NB4 (cell line): Measurements from ENCODE around the gene PAX5.

Source experiments
- DNase-seq: peaks from one replicate; pipeline ENCODE4 v3.0.0; 2010; ENCODE audit warnings: low read depth
- H3K4me3 ChIP-seq: one replicate; pipeline ENCODE4 v1.5.1; 2011; ENCODE audit warnings: mild to moderate bottlenecking, low read depth, low read length, moderate library complexity
- CTCF ChIP-seq: IDR thresholded peaks from one replicate; pipeline ENCODE4 v1.5.1; 2012; ENCODE audit warnings: low read depth, low read length
- MYC ChIP-seq: IDR thresholded peaks from 2 replicates; pipeline ENCODE4 v1.6.1; 2011; ENCODE audit warnings: low read depth, low read length
- POLR2A ChIP-seq: IDR thresholded peaks from 2 replicates; pipeline ENCODE4 v1.6.1; 2011; ENCODE audit warnings: mild to moderate bottlenecking; ENCODE audit not compliant: insufficient read length; ENCODE audit errors: extremely low read depth
- TF ChIP-seq, protein P1 (sequence below): IDR thresholded peaks from 2 replicates; pipeline ENCODE4 v1.6.1; 2011; ENCODE audit warnings: low read depth, low read length

Gene PAX5

GRCh38 chr9:36928210-36928609 is 105.9 kb downstream of the PAX5 start:
- no peak for DNase-seq
- no peak overlapping the region for H3K4me3 ChIP-seq
- TF ChIP-seq, protein P1, sequence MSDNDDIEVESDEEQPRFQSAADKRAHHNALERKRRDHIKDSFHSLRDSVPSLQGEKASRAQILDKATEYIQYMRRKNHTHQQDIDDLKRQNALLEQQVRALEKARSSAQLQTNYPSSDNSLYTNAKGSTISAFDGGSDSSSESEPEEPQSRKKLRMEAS = no peak
- TF ChIP-seq CTCF (no peak), MYC (no peak), POLR2A (no peak)

GRCh38 chr9:36924757-36925432 is 109.2 kb downstream of the PAX5 start:
- no peak for DNase-seq
- H3K4me3 ChIP-seq = no peak overlapping the region
- no peak for TF ChIP-seq POLR2A
- no peak for TF ChIP-seq MYC
- TF ChIP-seq, protein P1 = no peak
- TF ChIP-seq CTCF = no peak

- H3K4me3 ChIP-seq = no peak overlapping the region
- no peak for TF ChIP-seq MYC
- TF ChIP-seq, protein P1 = peak; percentile 59; the same call in 1 of the 2 replicates
- peak; percentile 63 for DNase-seq
Observed at GRCh38 chr9:36924071-36924470, 110.0 kb downstream of the PAX5 start.

GRCh38 chr9:36923025-36923625 is 110.9 kb downstream of the PAX5 start:
- no peak for DNase-seq
- no peak overlapping the region for H3K4me3 ChIP-seq
- TF ChIP-seq POLR2A (no peak), CTCF (no peak)

GRCh38 chr9:36922548-36922947 is 111.5 kb downstream of the PAX5 start:
- DNase-seq = peak; percentile 63
- no peak overlapping the region for H3K4me3 ChIP-seq
- TF ChIP-seq MYC = no peak
- TF ChIP-seq, protein P1 = no peak
- TF ChIP-seq CTCF = no peak
- TF ChIP-seq POLR2A = no peak

DNA sequence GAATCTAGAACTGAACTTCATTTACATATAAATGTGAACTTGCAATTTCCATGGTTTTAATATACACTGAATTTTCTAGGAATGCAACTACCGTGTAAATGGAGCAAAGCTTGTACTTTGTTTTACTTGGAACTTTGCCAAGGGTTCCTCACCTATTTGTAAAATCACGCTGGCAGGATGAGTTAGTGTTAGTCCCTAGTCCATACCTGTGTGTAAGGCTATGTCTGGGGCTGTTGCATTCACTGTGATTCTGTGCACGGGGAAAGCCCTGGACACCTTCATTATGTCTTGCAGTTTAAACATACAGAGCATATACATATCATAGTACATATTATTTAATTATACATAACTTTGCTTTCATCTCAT is 119.9 kb downstream of the PAX5 start:
- no peak for TF ChIP-seq MYC
- no peak for DNase-seq
- no peak overlapping the region for H3K4me3 ChIP-seq
